Thoracic aorta endothelial cell (primary cell): ENCODE measurements around the gene PLA2G4E. TPM values are rescaled to one million over a fixed set of nuclear protein-coding genes. Genes with fewer than 3 reads are reported as not detected.

Experiments
- total RNA-seq: library from RNA; depleted of rRNA; stranded (reverse); fragments of >200 nt; gene quantifications from 2 replicates; pipeline ENCODE4 v1.2.3, GENCODE V29; 2012

The PLA2G4E gene
- not detected in 2 replicates for total RNA-seq

GRCh38 chr15:42020713-42021273 is at the start of gene PLA2G4E:
Gene PLA2G4E, minus strand, starts transcription at chr15:42021042. Its CDS starts 12 bp downstream, at chr15:42021030.

GRCh38 chr15:41972253-41973242 is 48.3 kb downstream of the PLA2G4E start, which contains the start of gene EHD4:
Gene EHD4, minus strand, starts transcription at chr15:41972557. Its CDS starts 63 bp downstream, at chr15:41972494.

Other genes with a start within 250 kb of the PLA2G4E start
- gene MAPKBP1, start 246.6 kb downstream of the PLA2G4E start, total RNA-seq, result 35.5 and 51.5 TPM in 2 replicates
- gene JMJD7, start 192.9 kb downstream of the PLA2G4E start, total RNA-seq, result 2.7 and 2.9 TPM in 2 replicates
- 0.40 and 0.65 TPM in 2 replicates for gene PLA2G4B, start 182.2 kb downstream of the PLA2G4E start, total RNA-seq
- gene SPTBN5, start 127.0 kb downstream of the PLA2G4E start, total RNA-seq, result 8.5 TPM in 2 replicates
- gene EHD4, start 48.5 kb downstream of the PLA2G4E start, total RNA-seq, result 140 and 173 TPM in 2 replicates
- not detected in 2 replicates for gene PLA2G4D, start 73.5 kb upstream of the PLA2G4E start, total RNA-seq
- not detected in 2 replicates for gene PLA2G4F, start 135.6 kb upstream of the PLA2G4E start, total RNA-seq
- gene VPS39, start 187.3 kb upstream of the PLA2G4E start, total RNA-seq, result 65.4 and 72.9 TPM in 2 replicates